T-helper 1 cell treated with Interleukin-12 subunit alpha and Interleukin-12 subunit beta and Interleukin-4 antibody, amounts not matched to agents 30 μg/mL and 1 μg/mL, for 36 hours (primary cell): ENCODE results near the gene MPRIP.

ENCODE experiments used
- H3K27ac Mint-ChIP-seq: one replicate; pipeline ENCODE4 v1.8.0; 2021; ENCODE audit warnings: mild to moderate bottlenecking, mixed read lengths
- H3K27me3 Mint-ChIP-seq: one replicate; pipeline ENCODE4 v1.8.0; 2021; ENCODE audit warnings: low read depth, mixed read lengths
- H3K36me3 Mint-ChIP-seq: one replicate; pipeline ENCODE4 v1.8.0; 2021; ENCODE audit warnings: low read depth, mixed read lengths
- H3K4me1 Mint-ChIP-seq: one replicate; pipeline ENCODE4 v1.8.0; 2021; ENCODE audit warnings: low read depth, mixed read lengths
- H3K4me3 Mint-ChIP-seq: one replicate; pipeline ENCODE4 v1.8.0; 2021; ENCODE audit warnings: mild to moderate bottlenecking, moderate library complexity, mixed read lengths
- H3K9me3 Mint-ChIP-seq: one replicate; pipeline ENCODE4 v1.8.0; 2021; ENCODE audit warnings: mixed read lengths

The MPRIP gene

DNA sequence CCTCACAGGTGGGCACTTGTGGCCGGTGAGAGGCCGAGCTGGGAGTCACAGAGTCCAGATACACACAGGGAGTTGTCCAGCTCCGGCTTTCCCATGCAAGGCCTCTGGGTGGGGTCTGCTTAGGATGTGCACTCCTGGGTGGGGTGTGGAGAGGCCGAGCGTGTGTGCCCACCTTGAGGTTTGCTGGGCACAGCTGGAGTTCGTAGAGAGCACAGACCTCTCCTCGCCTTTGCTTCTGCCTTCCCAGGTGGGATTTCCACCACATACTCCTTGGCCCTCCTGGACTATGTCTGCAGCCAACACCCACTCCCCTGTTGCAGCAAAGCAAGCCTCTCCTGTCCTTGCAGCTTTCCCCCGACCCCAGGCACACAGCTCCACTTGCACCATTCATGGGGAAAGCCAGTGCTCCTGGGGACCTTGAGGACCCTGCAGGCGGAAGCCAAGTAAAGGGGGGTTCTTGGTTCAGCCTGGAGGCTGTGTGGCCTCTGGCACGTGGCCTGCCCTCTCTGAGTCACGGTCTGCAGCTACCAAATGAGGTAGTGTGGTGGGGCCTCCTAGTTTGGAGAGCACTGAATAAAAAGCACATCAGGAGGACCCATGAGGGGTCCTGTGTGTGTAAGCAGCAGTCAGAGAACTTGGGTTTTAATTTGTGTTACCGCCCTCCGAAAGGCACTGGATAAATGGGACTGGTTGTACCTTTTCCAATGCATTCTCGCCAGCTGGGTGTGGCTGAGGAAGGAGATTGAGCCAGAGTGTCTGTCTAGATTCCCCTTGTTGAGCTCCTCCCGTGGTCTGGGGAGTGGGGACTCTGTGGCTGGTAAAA, 31.5 kb downstream of the MPRIP start:
- Mint-ChIP-seq H3K4me3 (no peak overlapping the region), H3K9me3 (no peaks in the 10 kb centered on the region), H3K4me1 (peaks cover 23% of the 10 kb centered on the region)

GRCh38 chr17:17075125-17075781, 33.0 kb downstream of the MPRIP start:
- H3K9me3 Mint-ChIP-seq, result no peaks in the 10 kb centered on the region
- no peaks in the 10 kb centered on the region for H3K27me3 Mint-ChIP-seq
- no peak overlapping the region for H3K4me3 Mint-ChIP-seq
- no peak overlapping the region for H3K27ac Mint-ChIP-seq
- peaks cover 20% of the 10 kb centered on the region for H3K4me1 Mint-ChIP-seq
- peaks cover 22% of the 10 kb centered on the region for H3K36me3 Mint-ChIP-seq

More for the DNA sequence above, 31.5 kb downstream of the MPRIP start:
- Mint-ChIP-seq H3K27ac (no peak overlapping the region), H3K36me3 (peaks cover 24% of the 10 kb centered on the region), H3K27me3 (no peaks in the 10 kb centered on the region)

GRCh38 chr17:17076066-17076465, 33.8 kb downstream of the MPRIP start:
- Mint-ChIP-seq H3K9me3 (no peaks in the 10 kb centered on the region), H3K27ac (no peak overlapping the region), H3K4me3 (no peak overlapping the region), H3K36me3 (peaks cover 22% of the 10 kb centered on the region), H3K4me1 (peaks cover 17% of the 10 kb centered on the region), H3K27me3 (no peaks in the 10 kb centered on the region)

GRCh38 chr17:17077101-17077500, 34.8 kb downstream of the MPRIP start:
- Mint-ChIP-seq H3K36me3 (peaks cover 22% of the 10 kb centered on the region), H3K27ac (no peak overlapping the region), H3K9me3 (no peaks in the 10 kb centered on the region), H3K4me3 (no peak overlapping the region), H3K4me1 (peaks cover 12% of the 10 kb centered on the region), H3K27me3 (no peaks in the 10 kb centered on the region)

DNA sequence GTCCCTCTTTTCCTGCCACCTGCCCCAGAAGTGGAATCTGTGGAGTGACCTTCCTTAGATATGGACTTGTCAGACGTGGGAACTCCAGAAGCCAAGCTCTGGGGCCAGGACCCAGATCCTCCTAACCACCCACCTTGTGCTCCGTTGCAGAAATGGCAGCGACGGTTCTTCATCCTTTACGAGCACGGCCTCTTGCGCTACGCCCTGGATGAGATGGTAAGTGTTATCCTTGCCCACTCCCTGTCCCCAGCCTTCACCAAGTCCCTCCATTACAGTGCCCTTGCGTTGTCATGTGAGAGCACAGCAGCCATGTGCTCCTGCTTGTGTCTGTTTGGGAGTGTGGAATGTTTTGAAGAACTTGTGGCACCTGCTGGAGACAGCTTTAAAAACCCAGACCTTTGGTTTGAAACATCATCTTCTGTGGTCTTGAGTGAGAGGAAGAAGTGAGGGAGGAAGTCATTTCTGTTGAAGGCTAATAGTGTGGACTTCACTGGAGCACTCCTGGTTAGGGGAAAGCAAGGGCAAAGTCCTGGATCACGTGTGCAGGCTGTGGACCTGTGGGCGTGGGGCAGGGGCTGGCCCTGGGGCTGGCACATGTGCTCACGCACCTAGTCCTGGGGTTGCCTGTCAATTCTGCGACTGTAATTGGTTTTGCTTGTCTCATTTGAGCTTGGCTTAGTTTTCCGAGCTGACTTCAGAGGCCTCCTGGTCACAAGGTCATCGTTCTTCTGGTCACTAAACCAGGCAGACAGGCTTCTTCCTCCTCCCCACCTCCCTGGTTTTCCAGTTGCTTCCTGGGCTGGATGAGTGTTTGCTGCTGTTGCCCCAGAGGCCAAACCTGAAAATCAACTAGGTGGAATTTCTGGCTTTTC, 35.8 kb downstream of the MPRIP start:
- Mint-ChIP-seq H3K36me3 (peaks cover 23% of the 10 kb centered on the region), H3K9me3 (no peaks in the 10 kb centered on the region), H3K4me3 (no peak overlapping the region), H3K27ac (no peak overlapping the region), H3K4me1 (peaks cover 7% of the 10 kb centered on the region), H3K27me3 (no peaks in the 10 kb centered on the region)

- no peaks in the 10 kb centered on the region for H3K9me3 Mint-ChIP-seq
- no peaks in the 10 kb centered on the region for H3K27me3 Mint-ChIP-seq
- no peak overlapping the region for H3K27ac Mint-ChIP-seq
- no peak overlapping the region for H3K4me3 Mint-ChIP-seq
- H3K4me1 Mint-ChIP-seq, result peaks cover 6% of the 10 kb centered on the region
- H3K36me3 Mint-ChIP-seq, result peaks cover 21% of the 10 kb centered on the region
Observed at GRCh38 chr17:17078832-17079231, 36.6 kb downstream of the MPRIP start.

DNA sequence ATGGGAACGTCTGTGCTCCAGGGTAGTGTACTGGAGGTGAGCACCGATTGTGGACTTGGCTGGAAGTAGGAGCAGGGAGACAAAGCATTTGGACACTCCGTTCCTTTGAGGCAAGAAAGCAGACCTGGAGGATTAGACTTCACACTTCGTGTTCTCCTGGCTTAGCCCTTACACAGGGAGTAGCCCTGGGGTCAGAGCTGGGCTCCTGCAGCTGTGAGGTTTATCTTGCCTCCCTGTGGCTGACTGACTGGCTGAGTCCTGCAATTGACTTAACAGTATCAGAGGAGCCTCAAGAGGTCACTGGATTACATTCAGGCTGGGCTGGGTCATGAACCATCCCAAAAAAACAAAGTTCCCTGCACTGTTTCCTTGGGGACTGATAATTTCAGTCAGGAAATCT, 37.1 kb downstream of the MPRIP start:
- H3K27ac Mint-ChIP-seq, result no peak overlapping the region
- H3K36me3 Mint-ChIP-seq, result peaks cover 21% of the 10 kb centered on the region
- H3K4me3 Mint-ChIP-seq, result no peak overlapping the region
- H3K4me1 Mint-ChIP-seq, result peaks cover 6% of the 10 kb centered on the region
- H3K27me3 Mint-ChIP-seq, result no peaks in the 10 kb centered on the region
- no peaks in the 10 kb centered on the region for H3K9me3 Mint-ChIP-seq

DNA sequence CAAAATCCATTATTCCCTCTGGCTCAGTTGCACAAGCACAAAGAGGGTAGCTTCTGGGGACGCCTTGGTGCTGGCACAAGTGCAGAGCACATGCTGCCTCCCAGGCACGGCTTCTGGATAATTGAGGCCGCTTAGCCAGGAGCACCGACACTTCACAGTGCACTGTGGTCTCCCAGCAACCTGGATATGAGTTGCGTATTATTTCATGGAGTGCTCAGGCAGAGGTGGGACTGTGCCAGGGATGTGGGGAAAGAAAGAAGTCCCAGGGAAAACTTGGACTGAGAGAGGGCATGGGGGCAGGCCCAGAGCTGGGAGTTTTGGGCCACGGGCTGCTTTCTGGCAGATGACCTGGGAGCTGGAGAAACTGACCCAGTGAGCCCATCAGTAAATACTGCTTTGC, 37.5 kb downstream of the MPRIP start:
- H3K9me3 Mint-ChIP-seq, result no peaks in the 10 kb centered on the region
- no peak overlapping the region for H3K4me3 Mint-ChIP-seq
- H3K4me1 Mint-ChIP-seq, result peaks cover 6% of the 10 kb centered on the region
- no peak overlapping the region for H3K27ac Mint-ChIP-seq
- H3K36me3 Mint-ChIP-seq, result peaks cover 21% of the 10 kb centered on the region
- H3K27me3 Mint-ChIP-seq, result no peaks in the 10 kb centered on the region

- H3K27ac Mint-ChIP-seq, result no peak overlapping the region
- no peak overlapping the region for H3K4me3 Mint-ChIP-seq
- no peaks in the 10 kb centered on the region for H3K27me3 Mint-ChIP-seq
- H3K9me3 Mint-ChIP-seq, result no peaks in the 10 kb centered on the region
- H3K36me3 Mint-ChIP-seq, result peaks cover 21% of the 10 kb centered on the region
- peaks cover 6% of the 10 kb centered on the region for H3K4me1 Mint-ChIP-seq
Observed at GRCh38 chr17:17080181-17080631, 37.9 kb downstream of the MPRIP start.

DNA sequence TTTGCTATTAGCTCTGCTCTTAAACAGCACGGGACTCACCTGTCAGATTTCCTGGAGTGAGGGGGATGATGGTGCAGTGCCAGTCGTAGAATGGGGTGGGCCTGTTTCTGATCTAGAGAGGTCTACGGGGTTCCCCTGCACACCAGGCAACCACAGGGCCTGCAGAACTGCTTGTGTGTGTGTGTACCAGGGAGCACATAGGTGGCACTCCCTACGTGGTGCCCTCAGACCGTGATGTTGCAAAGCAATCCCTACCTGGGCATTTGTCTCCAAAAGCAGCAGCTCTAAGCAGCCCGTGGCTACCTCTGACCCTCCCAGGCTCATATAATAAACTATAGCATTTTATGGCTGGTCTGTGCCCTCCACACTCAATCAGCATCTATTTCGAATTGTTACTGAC, 38.5 kb downstream of the MPRIP start:
- Mint-ChIP-seq H3K27me3 (no peaks in the 10 kb centered on the region), H3K36me3 (peaks cover 21% of the 10 kb centered on the region), H3K4me3 (no peak overlapping the region), H3K4me1 (peaks cover 6% of the 10 kb centered on the region), H3K27ac (no peak overlapping the region), H3K9me3 (no peaks in the 10 kb centered on the region)

DNA sequence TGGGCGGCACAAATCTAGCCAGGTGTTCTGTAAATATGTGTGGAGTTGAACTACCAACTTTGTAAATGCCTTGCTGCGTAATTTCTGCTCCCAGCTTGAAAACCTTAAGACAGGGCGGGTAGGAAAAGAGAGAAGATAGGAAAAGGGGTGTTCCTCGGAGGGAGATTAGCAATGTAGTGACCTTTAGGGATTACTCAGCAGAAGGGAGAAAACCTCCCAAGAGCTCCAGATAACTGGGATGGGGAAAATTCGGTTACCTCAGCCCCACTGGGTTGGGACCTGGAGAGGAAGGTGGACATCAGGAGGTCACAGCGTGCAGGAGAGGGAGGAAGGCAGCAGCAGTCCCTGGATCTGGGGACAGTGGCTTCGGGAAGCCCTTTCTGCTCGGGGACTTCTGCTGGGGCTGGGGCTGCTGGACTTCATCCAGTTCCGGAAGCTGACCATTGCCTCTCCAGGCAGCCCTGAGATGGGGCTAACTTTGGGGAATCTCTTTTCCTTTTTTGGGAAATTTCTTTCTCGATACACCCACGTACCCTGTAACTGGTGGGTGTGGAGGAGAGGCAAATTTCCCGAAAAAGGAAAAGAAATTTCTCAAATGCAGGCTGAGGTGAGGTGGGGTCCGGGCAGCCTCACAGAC, 39.2 kb downstream of the MPRIP start:
- Mint-ChIP-seq H3K4me3 (no peak overlapping the region), H3K36me3 (peaks cover 18% of the 10 kb centered on the region), H3K27ac (no peak overlapping the region), H3K9me3 (no peaks in the 10 kb centered on the region), H3K4me1 (peaks cover 3% of the 10 kb centered on the region), H3K27me3 (no peaks in the 10 kb centered on the region)

DNA sequence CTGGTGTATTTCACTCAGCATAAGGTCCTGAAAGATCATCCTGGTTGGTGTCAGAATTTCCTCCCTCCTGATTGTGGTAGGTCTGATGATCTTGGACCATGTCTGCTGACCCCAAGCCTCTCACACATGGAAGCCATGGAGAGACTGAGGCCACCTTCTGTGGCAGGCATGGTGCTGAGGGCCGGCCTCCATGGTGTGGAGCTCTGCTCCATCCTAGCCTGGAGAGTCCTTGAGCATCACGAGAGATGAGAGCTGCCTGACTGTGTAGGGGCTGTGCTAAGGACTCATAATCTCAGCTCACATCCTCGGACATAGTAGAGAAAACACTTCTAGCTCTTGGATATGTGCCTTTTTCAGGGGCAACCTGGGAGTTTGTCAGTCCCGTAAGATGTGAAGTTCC, 40.6 kb downstream of the MPRIP start:
- H3K4me1 Mint-ChIP-seq, result peaks cover 5% of the 10 kb centered on the region
- no peaks in the 10 kb centered on the region for H3K27me3 Mint-ChIP-seq
- no peaks in the 10 kb centered on the region for H3K9me3 Mint-ChIP-seq
- H3K27ac Mint-ChIP-seq, result no peak overlapping the region
- peaks cover 18% of the 10 kb centered on the region for H3K36me3 Mint-ChIP-seq
- H3K4me3 Mint-ChIP-seq, result no peak overlapping the region

- H3K36me3 Mint-ChIP-seq, result peaks cover 10% of the 10 kb centered on the region
- H3K27ac Mint-ChIP-seq, result no peak overlapping the region
- no peaks in the 10 kb centered on the region for H3K9me3 Mint-ChIP-seq
- peaks cover 17% of the 10 kb centered on the region for H3K4me1 Mint-ChIP-seq
- no peak overlapping the region for H3K4me3 Mint-ChIP-seq
- no peaks in the 10 kb centered on the region for H3K27me3 Mint-ChIP-seq
Observed at GRCh38 chr17:17084317-17084835, 42.1 kb downstream of the MPRIP start.

DNA sequence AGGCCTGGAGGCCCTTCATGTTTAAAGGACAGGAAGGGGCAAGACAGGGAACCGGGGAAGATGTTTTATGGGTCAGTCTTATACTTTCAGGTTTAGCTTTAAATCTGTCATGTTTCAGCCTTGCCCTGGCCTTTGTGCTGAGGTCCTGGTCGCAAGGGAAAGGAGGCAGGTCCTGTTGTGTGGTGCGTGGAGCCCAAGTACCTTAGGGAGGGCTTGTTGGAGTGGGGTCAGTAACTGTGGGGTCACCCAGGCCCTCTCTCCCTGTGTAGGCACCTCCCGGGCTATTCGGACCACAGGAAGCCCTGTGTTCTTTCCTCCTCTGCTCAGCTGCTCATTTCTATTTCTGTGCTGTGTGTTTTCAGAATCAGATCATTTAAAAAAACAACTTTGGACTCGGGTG, 42.7 kb downstream of the MPRIP start:
- H3K36me3 Mint-ChIP-seq, result peaks cover 11% of the 10 kb centered on the region
- H3K4me3 Mint-ChIP-seq, result no peak overlapping the region
- no peaks in the 10 kb centered on the region for H3K9me3 Mint-ChIP-seq
- no peak overlapping the region for H3K27ac Mint-ChIP-seq
- peaks cover 19% of the 10 kb centered on the region for H3K4me1 Mint-ChIP-seq
- no peaks in the 10 kb centered on the region for H3K27me3 Mint-ChIP-seq
